Measurements from ENCODE around the gene PTPRO.
"Not testable (repeated sequence)": the region's sequence is repeated elsewhere in the genome, so short reads cannot be mapped to it uniquely, and the experiment has no call there.

PTPRO gene

DNA sequence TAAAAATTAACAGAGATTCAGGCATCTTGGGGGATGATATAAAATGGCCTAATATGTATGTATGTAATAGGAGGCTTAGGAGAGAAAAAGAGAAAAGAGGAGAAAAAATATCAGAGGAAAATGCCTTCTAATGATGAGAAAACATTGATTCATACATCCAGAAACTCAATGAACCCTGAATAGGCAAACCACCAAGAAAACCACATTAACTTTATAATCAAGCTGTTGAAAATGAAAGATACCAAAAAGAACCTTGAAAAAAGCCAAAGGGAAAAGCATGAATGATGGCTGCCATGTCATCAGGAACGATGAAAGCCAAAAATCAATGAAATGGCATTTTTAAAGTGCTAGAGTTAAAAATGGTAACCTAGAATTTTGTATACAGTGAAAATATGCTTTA is 286.6 kb downstream of the PTPRO start:
- no peak for DNase-seq

- no peak for DNase-seq
Observed at GRCh38 chr12:15613981-15614380, 291.7 kb downstream of the PTPRO start.

DNA sequence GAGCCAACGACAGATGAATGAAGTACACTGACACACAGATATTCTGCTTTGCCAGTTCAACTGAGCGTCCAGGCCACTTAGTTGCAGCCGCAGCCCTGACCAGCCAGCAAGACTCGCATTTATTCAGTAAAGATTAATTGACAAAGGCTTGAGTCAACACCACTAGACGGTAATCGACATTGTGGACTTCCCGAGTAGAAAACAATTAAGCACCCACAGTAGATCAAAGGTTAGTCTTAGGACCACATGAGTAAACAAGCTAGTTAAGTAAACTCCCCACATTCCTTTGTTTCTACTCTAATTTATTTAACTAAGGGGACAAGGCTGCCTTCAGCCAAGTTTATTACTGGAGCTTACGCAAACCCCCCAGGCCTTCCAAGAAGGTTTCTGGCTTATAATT is 294.2 kb downstream of the PTPRO start:
- DNase-seq = not testable (repeated sequence)

DNA sequence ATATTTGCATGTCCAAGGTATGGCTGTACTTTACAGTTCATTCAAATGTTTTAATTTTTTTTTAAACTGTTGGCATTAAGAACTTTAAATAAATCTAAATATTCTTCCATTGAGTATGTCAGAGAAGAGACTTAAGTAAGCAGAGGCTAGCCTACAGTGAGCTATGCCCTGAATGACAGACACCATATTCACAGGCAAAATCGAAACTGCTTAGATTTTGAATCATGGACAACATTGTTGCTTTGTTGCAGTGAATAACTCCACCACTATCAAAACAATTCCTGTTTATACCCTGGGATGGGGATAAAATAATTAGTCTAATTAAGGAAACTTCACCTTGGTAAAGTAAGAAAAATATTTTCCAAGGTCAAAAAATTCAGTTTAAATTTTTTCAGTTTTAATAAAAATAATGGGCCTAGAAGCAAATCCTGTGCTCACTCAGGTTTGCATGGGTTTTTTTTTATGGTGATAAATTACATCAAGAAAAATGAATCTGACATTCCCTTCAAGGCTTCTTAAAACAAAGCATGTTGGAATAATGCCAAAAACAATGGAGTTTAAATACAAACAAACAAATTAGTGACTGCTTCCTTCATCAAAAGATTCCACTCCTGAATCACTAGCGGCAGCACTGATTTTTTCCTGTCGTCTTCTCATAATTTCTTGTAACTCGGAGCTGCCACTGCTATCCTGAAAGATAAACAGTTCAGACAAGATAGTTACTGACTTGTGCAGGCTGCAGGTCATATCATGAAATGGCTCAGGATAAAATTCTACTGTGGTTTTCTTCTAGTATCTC is 298.6 kb downstream of the PTPRO start:
- no peak for DNase-seq

DNA sequence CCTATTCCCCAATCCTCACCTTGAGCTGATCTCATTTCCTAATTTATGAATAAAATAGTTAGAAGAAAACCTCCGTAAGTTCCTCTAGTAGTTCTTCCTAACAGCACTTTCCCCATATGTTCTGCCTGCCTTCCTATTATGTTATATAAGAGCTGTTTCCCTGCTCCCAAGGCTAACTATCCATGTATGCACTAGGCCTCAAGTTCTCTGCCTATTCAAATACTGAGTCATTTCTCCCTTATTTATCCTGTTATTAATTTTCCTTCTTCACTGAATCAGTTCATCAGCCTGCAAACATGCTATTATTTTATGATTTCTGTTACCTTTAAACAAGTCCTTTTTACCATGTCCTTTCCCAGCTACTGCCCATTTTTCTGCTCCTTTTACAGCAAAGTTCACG is 302.8 kb downstream of the PTPRO start:
- DNase-seq = no peak

- no peak for DNase-seq
Observed at GRCh38 chr12:15627995-15628945, 306.0 kb downstream of the PTPRO start.

DNA sequence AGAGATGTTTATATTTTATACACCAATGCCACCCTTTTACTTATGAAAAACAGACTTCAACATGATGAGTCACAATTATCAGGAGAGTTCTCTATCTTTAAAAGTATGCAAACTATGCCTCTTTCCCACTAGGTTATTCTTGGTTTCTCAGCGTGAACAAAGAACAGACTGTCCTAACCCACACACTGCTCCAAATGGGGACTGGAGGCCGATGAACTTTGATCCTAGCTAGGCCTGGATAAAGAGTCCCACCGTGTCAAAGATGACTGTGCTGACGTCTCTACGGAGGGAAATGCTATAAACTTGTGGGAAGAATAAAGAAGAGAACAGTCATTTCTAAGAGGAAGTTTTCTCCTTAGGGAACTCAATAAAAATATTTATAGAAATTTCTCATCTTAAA is 306.8 kb downstream of the PTPRO start:
- no peak for DNase-seq

DNA sequence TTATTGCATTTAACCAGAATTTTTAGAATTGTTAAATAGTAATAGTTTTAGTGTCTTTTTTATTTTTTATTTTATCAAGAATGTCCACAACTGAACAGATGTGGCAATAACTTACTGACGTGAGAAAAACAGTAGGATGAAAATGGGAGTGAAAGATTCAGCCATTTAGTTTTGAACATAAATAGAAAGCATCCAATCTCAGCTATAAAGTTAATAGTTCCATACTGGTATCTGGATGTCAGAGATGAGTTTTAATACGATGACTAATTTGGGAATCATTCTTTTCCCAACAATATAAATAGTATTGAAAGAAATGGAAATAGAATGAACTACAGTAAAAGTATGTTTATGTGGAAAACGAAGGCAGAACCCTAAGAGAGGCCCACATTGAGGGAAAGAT is 307.5 kb downstream of the PTPRO start:
- no peak for DNase-seq

- DNase-seq = no peak
Observed at GRCh38 chr12:15631007-15631715, 308.9 kb downstream of the PTPRO start.

DNA sequence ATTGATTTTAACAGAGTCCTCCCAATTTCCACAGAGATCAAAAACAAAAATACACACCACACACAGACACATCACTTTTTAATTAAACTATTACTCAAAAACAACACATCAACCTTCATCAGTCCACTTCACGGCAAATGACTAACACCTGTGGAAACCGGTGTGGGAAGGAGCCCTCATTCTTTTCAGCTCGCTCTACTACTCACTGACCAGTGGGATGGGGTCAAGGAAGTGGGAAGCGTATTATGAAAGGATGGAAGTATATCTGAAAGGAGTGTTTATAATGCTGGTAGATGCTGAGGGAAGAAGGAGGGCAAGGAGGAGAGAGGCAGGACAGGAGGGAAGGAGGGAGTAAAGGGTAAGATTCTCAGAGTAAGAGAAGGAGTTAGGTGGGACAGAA is 310.4 kb downstream of the PTPRO start:
- no peak for DNase-seq

DNA sequence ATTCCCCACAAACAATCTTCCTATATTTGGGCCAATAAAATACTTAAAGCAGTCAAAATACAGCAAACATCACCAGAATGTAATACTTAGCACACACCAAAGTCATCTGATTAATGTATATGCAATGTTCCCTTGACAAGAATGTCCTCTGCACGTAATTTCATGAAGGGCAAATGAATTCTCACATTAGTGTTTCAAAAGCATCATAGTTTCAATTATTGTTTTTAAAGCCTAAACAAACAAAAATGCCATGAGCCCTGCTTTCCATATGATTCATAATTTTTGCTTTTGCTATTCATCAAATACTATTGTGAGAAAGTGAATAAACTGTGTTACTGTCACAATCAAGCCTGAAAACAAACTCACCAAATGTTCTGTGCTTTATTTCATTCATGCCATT is 310.9 kb downstream of the PTPRO start:
- DNase-seq = no peak

- no peak for DNase-seq
Observed at GRCh38 chr12:15634010-15634683, 311.8 kb downstream of the PTPRO start.

- no peak for DNase-seq
Observed at GRCh38 chr12:15636060-15636890, 314.0 kb downstream of the PTPRO start.

GRCh38 chr12:15638231-15638630 is 315.9 kb downstream of the PTPRO start:
- DNase-seq = no peak

DNA sequence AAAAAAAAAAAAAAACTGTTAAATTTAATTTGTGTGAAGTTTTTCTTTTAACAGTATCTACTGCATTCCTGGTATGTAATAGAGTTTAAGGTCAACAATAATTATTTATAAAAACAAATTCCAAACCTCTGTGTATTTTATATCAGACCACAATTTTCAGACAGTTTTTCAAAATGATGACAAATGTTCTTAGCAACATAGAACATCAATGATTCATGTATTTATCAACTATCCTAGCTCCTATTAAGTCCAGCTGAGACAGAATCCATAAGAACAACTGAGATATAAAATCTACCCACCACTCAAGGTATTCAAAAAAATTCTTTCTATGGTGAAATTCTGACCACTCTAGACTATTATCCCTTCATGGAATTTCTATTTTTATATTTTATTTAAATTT is 322.4 kb downstream of the PTPRO start:
- no peak for DNase-seq

GRCh38 chr12:15646581-15646980 is 324.3 kb downstream of the PTPRO start:
- DNase-seq = no peak
